NOMO-1 treated with DMSO at 0.1 percent for 48 hours (cell line): ENCODE measurements around the gene NAA50.
A peak's percentile ranks its signal among the peaks of the same experiment; 100 is the strongest.

Experiments
- DNase-seq: peaks from one replicate; lab custom pipeline; 2025; ENCODE audit not compliant: unreplicated experiment; lab: John Stamatoyannopoulos, UW

The NAA50 gene

DNA sequence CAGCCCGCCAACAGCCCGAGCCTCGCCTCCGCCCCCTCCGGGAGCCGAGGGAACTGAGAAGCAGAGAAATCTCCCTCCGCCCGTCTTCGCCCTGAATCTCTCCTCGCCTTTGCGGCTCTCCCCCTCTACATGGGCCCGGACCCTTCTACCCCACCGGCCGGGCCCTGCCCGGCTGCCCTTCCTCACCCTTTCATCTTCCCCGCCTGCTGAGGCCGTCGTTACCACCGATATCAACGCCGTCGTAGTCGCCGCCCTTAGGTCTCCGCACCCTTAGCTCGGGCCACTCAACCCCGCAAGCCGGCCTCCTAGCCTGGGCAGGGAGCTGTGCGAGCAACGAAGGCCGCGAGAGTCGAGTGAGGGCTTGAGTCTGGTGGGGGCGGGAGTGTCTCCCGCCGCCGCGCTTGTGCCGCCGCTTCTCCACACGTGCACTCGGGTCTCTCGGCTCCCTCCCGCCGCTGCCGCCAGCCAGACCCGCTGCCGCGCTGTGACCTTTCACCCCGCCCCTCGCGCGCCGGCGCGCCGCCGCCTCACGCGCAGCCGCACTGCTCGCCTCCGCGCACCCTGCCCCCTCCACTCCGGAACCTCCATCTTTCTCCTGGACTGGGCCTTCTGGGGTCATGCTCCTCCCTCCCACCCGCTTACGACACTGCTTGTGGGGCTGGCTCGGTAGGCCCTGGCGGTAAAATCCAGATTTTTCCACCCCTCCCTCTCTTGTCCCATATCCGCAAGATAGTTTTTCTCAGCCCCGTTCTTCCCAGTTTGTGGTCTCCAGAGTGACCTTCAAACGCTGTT is at the start of gene NAA50:
Gene NAA50 (minus strand): TSS at position 494 of the 792 bp plus-strand sequence. CDS start 300 bp downstream, at position 194.
- peak; percentile 92 for DNase-seq

DNA sequence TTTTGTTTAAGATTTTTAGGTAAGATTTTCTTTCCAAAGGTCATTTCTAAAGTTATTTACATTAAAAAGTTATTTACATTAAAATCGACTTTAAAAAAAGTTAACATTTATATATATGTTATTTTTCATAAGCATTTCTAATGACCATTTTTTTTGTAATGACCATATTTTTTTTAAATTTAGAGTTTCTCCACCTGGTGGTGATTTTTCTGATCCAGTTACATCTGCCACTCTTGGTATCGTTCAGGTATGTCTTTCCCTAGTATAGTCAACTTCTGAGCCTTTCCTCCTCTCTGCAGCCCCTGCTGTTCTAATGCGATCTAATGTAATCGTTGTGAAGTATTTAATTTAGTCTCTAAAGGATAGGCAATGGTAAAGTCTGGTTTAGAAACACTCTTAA is 49.6 kb upstream of the NAA50 start:
- no peak for DNase-seq

DNA sequence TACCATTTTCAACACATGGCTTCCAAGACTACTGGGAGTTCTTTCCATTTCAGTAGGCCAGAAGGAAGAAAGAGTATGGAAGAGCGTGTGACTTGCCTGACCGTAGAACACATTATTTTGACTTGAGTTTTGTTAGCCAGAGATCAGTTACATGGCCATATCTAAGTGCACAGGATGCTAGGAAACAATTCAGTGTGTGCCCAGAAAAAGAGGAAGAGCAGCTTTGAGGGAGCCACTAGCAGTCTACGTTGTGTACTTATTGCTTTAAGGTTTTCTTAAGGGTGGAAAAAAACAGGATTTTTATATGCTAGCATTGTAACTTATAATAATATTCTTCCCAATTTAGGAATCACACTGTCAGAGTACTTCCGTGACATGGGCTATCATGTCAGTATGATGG is 48.5 kb upstream of the NAA50 start:
- DNase-seq = no peak

DNA sequence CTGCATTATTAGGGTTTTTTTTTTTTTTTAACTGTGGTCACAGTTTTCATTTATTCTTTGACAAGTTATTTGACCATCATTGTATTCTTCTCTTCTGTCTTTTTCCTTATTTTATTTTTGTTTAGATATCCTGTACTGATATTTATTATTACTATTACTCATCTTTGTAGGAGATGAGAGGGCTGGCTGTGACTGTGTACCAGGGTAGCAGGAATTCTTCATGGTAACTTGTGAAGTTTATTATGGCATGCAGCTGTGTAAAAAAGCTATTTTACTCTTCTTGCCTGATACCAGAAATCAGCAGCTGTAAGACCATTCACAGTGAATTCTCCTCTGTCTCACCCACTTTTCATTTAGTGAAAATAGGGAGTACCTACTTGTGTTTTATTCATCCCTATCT is 45.3 kb upstream of the NAA50 start:
- DNase-seq = no peak

- DNase-seq = peak; percentile 26
Measured at GRCh38 chr3:113783980-113784379, 37.9 kb upstream of the NAA50 start.

DNA sequence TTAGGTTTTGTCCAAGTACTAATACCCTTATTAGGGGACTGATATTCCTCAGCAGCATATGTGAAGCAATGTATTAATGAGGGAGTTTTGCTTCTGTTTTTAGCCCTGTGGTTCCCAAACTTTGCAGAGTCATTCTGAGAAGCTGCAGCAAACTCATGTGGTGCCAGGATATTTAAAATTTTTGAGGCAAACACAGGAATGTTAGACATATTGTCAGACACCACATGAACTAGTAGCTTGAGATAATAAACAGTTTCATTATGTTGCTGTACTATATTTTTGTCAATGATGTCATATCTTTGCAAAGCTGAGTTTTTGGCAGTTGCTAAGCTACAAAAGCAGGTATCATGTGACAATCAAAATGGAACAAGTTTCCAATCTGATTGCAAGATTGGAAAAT is 37.4 kb upstream of the NAA50 start:
- DNase-seq = peak; percentile 38

DNA sequence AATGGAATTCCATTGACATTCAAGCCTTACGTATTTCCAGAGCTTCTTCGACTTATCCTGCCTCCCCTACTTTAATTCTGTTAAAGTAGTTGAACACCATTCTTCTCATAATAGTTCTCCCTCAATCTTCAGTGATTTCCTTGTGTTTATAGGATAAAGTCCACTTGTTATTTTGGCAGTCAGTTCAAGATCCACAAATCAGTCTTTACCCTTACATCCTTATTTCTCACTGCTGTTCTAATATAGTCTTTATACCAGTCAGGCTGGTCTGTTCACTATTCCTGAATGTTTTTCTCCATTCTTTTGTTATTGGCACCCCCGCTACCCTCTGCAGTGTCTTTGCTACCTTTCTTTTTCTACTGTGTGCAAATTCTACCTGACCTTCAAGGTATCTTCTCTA is 30.5 kb upstream of the NAA50 start:
- no peak for DNase-seq

DNA sequence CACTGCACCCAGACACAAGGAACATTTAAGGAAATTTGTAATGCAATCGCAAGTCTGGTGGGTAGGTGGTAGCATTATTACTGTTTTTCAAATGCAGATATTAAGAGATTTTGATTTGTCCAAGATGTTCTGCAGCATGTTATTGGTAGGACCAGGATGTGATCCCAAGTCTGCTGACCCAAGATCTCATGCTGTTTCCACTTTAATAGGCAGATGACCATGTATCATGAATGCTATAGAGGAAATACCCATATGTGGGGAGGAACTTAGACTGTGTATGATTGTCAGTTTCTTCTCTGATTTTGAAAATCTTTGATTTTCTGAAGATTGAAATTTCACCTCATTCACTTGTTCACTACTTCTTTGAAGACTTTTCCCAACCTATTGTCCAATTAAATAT is 29.5 kb upstream of the NAA50 start:
- no peak for DNase-seq

- no peak for DNase-seq
Measured at GRCh38 chr3:113773381-113773780, 27.3 kb upstream of the NAA50 start.

GRCh38 chr3:113771993-113772392 is 25.9 kb upstream of the NAA50 start:
- no peak for DNase-seq

DNA sequence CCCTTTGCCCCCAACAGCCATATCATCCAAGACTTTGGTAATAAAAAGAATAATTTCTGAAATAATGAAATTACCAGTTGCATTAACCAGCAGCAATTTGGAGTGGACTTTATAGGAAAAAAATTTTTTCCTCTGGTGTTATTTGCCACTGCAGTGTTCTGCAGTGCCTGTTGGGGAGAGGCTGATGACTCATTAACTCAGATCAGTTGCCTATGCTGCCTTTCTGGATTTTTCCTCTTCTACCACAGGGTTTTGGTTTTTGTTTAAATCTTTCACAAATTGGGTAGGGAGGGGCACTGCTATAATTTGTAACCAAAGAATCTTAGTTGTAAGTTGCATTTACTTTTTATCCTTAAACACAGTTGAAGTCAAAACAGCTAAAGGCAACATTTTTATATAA is 23.5 kb upstream of the NAA50 start:
- DNase-seq = no peak

DNA sequence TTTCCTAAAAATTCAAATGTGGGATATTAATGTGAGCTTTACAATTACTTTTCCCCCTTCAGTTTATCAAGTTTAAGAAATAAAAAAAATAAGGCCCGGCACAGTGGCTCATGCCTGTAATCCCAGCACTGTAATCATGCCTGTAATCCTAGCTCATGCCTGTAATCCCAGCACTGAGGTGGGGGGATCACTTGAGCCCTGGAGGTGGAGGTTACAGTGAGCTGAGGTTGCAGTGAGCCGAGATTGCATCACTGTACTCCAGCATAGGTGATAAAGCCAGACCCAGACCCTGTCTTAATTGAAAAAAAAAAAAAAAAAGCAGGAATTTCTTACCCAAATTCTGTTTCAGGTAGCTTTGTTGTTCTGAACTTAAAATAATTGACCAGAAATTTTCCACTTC is 18.6 kb upstream of the NAA50 start:
- no peak for DNase-seq

DNA sequence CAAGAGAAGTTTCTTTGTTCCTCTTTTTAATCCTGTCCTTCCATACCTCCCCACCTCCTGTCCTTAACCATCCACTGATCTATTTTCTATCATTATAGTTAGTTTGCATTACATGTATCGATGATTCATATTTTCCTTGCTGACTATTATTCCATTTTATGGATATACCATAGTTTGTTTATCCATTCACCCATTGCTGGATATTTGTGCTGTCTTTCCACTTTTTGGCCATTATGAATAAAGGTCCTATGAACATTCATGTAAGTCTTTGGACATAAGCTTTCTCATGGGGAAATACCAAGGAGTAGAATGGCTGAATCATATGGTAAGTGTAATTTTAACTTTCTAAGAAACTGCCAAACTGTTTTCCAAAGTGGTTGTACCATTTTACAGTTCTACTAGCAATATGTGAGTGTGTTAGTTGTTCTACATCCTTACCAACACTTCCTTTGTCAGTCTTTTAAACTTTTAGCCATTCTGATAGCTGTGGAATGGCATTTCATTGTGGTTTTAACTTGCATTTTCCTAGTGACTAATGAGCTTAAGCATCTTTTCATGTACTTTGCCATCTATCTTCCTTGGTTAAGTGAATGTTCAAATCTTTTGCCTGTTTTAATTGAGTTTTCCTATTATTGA is 12.5 kb upstream of the NAA50 start:
- no peak for DNase-seq

DNA sequence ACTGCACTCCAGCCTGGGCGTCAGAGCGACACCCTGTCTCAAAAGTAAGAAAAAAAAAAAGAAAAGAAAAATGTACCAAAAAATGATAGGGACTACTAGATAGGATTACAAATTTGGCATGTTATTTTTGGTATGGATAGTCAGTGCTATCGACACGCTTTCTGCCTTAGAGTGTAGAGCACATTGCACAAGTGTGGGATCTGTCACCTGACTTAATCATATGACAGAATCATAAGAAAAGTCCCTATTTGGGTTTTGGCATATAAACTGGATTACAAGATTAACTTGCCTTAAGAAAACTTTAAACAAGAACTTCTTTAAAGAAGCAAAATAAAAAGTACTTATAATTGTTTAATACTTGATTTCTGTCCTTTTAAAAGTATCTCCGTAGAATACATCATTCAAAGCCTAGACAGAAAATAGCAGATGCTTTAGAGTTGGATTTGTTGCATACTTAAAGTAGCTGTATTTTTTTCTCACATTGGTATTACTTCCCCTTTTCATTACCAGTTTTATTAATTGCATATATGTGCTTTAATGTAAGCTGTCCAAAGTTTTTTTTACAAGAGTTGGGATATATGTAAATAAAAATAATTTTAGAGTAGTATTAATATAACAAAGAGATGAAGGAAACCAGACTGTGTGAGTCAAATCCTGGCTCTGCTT is 8.6 kb upstream of the NAA50 start:
- DNase-seq = peak; percentile 16

DNA sequence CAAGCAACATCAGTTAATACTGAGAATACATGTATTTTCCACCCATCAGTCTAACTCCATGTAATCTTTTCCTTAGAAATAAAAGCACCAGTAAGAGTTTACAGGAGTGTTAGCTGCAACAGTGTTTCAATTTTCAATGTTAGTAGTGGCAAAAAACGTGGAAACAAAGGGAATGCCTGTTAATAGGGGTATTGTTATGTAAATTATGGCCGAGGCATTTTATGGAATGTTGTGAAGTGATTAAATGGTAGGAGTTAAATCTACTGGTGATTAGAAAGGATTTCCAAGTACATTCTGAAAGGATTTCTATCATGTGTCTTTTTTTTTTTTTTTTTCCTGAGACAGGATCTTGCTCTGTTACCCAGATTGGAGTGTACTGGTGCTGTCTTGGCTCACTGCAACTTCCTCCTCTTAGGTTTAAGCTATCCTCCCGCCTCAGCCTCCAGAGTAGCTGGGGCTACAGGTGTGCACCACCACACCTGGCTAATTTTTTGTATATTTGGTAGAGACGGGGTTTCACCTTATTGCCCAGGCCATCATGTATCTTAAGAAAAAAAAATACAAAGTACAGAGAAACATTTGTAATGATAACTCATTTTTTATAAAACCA is 7.4 kb upstream of the NAA50 start:
- DNase-seq = no peak

GRCh38 chr3:113751141-113751540 is 5.1 kb upstream of the NAA50 start:
- DNase-seq = no peak

- DNase-seq = peak; percentile 12
Measured at GRCh38 chr3:113747283-113748046, 1.4 kb upstream of the NAA50 start.

DNA sequence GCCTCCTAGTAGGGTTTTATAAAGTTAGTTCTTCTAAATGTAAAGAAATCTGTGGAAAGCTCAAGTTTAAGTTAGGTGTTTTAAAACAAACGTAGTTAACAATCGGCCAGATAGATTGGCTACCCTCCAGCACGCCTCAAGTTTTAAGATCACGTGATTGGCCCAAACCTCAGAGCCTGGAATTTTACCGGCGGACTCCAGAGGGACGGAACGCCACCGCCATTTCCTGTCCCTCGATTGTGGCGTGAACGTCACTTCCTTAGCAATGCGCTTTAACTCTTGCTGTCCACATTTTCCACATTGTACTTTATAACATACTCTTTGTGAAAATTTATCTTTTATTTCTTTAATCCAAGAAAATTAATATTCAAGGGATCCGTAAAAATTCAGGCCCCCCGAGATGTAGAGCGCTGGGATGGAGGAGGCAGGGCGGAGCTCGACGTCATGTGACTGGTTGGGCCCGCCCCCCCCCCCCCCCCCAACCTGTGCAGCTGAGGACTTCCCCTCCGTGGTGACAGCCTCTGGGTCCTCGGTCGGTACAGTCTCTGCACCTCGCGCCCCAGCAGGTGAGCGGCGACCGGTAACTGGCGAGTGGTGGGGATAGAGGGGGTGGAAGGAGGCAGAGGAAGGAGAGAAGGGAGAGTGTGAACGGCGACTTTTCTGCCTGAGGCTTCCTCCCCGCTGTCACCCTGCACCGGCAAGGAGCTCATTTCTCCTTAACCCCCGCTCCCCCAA is 666 bp upstream of the NAA50 start, which contains the start of gene ATP6V1A:
Gene ATP6V1A (plus strand): TSS at position 488 of the 735 bp plus-strand sequence. CDS start 31,719 bp downstream, outside the sequence.
- DNase-seq = peak; percentile 92

GRCh38 chr3:113744941-113745755 is 901 bp downstream of the NAA50 start:
- DNase-seq = peak; percentile 95
